ENCODE data around the gene TMEM8B. TPM values are rescaled to one million over a fixed set of nuclear protein-coding genes. Genes with fewer than 3 reads are reported as not detected.

TMEM8B gene
- total RNA-seq, 4 donors from 2014 or later = 11.7 to 23.8 (median 18.6) TPM

- Histone ChIP-seq H3K27ac (peak overlapping the region in 3 of 4 donors; percentile 89 to 96 (median 92)), H3K4me3 (no peak overlapping the region), H3K27me3 (no peaks in the 10 kb centered on the region), H3K4me1 (peaks cover 25 to 63% (median 50%) of the 10 kb centered on the region in 3 donors), H3K36me3 (no peaks in the 10 kb centered on the region), H3K9me3 (no peaks in the 10 kb centered on the region)
- WGBS, 2 donors (ENCODE audit: low coverage in 1 of 2) = 69 to 73% methylated on average over 4 of the region's 8 CpGs
- no peak for TF ChIP-seq POLR2AphosphoS5 (IDR thresholded peaks at IDR 0.05)
- no peak for TF ChIP-seq EP300 (IDR thresholded peaks at IDR 0.05)
- no peak for TF ChIP-seq POLR2A (IDR thresholded peaks at IDR 0.05)
- TF ChIP-seq CTCF (IDR thresholded peaks at IDR 0.05) = no peak
- ATAC-seq = no peak
These were observed 75.3 kb downstream of the TMEM8B start for GRCh38 chr9:35904338-35904737.

GRCh38 chr9:35905051-35905781 lies 76.2 kb downstream of the TMEM8B start:
- Histone ChIP-seq H3K27ac (peak overlapping the region; percentile 82 to 96 (median 90)), H3K36me3 (no peaks in the 10 kb centered on the region), H3K9me3 (no peaks in the 10 kb centered on the region), H3K27me3 (no peaks in the 10 kb centered on the region), H3K4me3 (peak overlapping the region in 1 of 2 donors; percentile 45), H3K4me1 (peaks cover 25 to 72% (median 59%) of the 10 kb centered on the region in 3 donors)
- no peak for ATAC-seq
- 93 to 100% methylated on average over 1 to 3 of the region's 8 CpGs for WGBS, 2 donors (ENCODE audit: low coverage in 1 of 2)
- no peak for TF ChIP-seq POLR2A (IDR thresholded peaks at IDR 0.05)
- no peak for TF ChIP-seq EP300 (IDR thresholded peaks at IDR 0.05)
- TF ChIP-seq CTCF (IDR thresholded peaks at IDR 0.05) = no peak
- no peak for TF ChIP-seq POLR2AphosphoS5 (IDR thresholded peaks at IDR 0.05)

- WGBS, 2 donors (ENCODE audit: low coverage in 1 of 2) = 19 to 20% methylated on average over 2 to 7 of the region's 30 CpGs
- Histone ChIP-seq H3K9me3 (no peaks in the 10 kb centered on the region), H3K27ac (peak within 1 kb of the TSS; percentile 82 to 96 (median 90)), H3K4me1 (peaks cover 25 to 81% (median 68%) of the 10 kb centered on the region in 3 donors), H3K36me3 (no peaks in the 10 kb centered on the region), H3K27me3 (no peaks in the 10 kb centered on the region), H3K4me3 (peak within 1 kb of the TSS in 1 of 2 donors; percentile 45)
- TF ChIP-seq POLR2AphosphoS5 (IDR thresholded peaks at IDR 0.05) (peak; percentile 90), CTCF (IDR thresholded peaks at IDR 0.05) (peak in 1 of 4 experiments; percentile 3), POLR2A (IDR thresholded peaks at IDR 0.05) (peak; percentile 47 to 50), EP300 (IDR thresholded peaks at IDR 0.05) (no peak)
- ATAC-seq = peak; percentile 75
These were observed 77.1 kb downstream of the TMEM8B start, which contains the start of gene HRCT1 for GRCh38 chr9:35905912-35906679. TSS of gene HRCT1 (plus strand) at chr9:35906202. CDS start at chr9:35906288, 86 bp downstream.

- peaks cover 25 to 91% (median 69%) of the 10 kb centered on the region in 3 donors for H3K4me1 ChIP-seq
- peak overlapping the region in 1 of 2 donors; percentile 45 for H3K4me3 ChIP-seq
- no peaks in the 10 kb centered on the region for H3K27me3 ChIP-seq
- 28% methylated on average over 2 of the region's 14 CpGs; no CpG with 5 or more reads in 1 of the 2 donors for WGBS, 2 donors (ENCODE audit: low coverage in 1 of 2)
- peak overlapping the region; percentile 82 to 96 (median 90) for H3K27ac ChIP-seq
- H3K9me3 ChIP-seq = no peaks in the 10 kb centered on the region
- H3K36me3 ChIP-seq = no peaks in the 10 kb centered on the region
- peak; percentile 82 for TF ChIP-seq POLR2AphosphoS5 (IDR thresholded peaks at IDR 0.05)
- TF ChIP-seq CTCF (IDR thresholded peaks at IDR 0.05) = peak in 2 of 4 experiments; percentile 14 to 31
- TF ChIP-seq POLR2A (IDR thresholded peaks at IDR 0.05) = peak in 1 of 2 donors; percentile 37
- no peak for TF ChIP-seq EP300 (IDR thresholded peaks at IDR 0.05)
- ATAC-seq = peak; percentile 67
These were observed 78.1 kb downstream of the TMEM8B start for GRCh38 chr9:35906923-35907699.

Measured in gastroesophageal sphincter (tissue), 4 donors.